Urothelium cell line (cell line): Measurements from ENCODE around the gene GALNT12.
A peak's percentile ranks its signal among the peaks of the same experiment; 100 is the strongest.

Experiments
- DNase-seq: peaks from one replicate; pipeline ENCODE4 v3.0.0; 2011; ENCODE audit warnings: low spot score, mixed read lengths
- FAIRE-seq: peaks from 2 replicates; lab custom pipeline; 2011; peaks lifted over from hg19 to GRCh38; lab: Jason Lieb, UNC

Gene GALNT12

GRCh38 chr9:98897745-98898144 lies 90.3 kb downstream of the GALNT12 start:
- no peak for DNase-seq

DNA sequence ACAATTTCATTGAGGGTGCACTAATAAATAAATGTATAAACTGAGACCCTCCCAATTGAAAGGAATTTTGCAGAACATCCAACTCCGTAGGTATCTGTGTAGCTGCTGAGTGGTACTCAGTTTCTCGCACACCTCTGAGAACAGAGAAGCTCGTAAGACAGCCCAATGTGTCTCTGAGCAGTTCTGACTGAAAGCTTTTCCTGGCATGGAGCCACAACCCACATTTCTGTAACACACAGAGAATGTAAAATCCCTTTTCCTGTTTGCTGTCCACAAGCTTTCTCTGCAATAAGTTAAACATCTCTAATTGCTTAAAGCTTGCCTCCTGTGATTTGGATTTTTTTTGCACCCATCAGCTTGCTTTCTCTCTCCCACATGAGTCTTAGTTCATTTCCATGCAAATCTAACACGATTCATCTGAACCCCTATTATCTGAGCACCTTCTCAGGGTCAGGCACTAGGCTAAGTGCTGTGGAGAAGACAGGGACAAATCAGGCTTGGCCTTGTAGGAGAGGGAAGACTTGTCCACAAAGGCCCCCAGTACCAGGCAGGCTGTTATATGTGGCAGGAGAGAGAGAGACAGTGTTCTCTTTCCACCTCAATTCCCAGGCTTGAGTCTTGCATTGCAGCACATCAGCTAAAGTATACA lies 92.1 kb downstream of the GALNT12 start:
- FAIRE-seq (no peak), DNase-seq (peak; percentile 59)

More at GRCh38 chr9:98897745-98898144, 90.3 kb downstream of the GALNT12 start:
- no peak for FAIRE-seq
